Activated CD8-positive, alpha-beta memory T cell treated with anti-CD3 and anti-CD28 coated beads, Interleukin-2, amount 50 U/mL, for 1 hour (primary cell): ENCODE measurements around the gene TMEM237.
"Not testable (repeated sequence)": the region's sequence is repeated elsewhere in the genome, so short reads cannot be mapped to it uniquely, and the experiment has no call there.

Experiments
- DNase-seq: peaks from one replicate; pipeline ENCODE4 v3.0.0-alpha.2; 2020; ENCODE audit errors: extremely low read depth

The TMEM237 gene

DNA sequence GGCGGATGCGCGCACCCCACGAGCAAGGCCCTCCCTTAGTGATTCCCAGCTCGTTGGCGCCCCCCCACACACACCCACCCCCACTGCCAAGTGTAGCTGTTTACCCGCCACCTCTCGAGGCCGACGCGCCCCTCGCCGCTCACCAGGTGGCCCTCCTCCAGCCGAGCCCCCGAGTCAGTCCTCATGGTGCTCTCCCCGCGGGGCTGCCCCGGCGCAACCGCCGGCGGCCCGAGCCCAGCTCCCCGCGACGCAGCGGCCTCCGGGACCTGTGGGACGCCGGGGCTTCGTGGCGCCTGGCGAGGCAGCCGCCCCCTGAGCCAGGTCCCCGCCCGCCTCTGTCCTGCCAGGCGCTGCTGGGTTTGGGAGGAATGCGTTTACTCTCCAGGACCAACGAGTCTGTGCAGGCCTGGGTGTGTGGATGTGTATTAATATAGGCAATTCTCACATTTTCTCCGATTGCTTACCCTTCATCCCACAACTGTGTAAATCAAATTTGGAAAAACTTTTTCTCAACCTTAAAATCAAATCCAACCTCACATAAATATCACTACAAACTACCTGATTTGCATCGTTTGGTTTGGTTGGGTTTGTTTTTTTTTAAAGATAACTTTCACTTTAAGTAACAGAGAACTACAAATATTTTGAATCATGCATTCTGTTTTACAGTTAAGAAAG is at the start of gene TMEM237:
TSS of gene TMEM237 (minus strand) at position 288 of the 675 bp plus-strand sequence. CDS start at position 185, 103 bp downstream.
- no peak for DNase-seq

- DNase-seq: no peak
These were observed 41.9 kb upstream of the TMEM237 start for GRCh38 chr2:201685156-201685555.

DNA sequence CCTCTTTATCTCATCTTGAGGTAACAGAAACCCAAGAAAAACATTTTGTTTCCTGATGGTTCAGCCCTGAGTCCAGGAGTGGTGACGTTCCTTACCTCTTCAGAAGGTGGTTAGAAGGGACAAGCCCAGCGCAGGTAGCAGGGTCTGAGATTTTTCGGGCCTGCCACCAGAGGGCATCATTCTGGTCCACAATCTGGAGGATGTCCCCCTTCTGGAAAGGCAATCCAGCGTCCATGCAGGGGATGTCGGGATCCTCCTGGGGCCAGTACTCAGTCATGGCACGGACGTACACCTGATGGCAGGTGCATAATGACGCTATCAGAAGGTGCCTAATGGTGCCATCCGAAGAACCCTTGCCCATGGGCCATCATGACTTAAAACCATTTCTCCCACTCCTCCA is 37.4 kb upstream of the TMEM237 start:
- DNase-seq: no peak

DNA sequence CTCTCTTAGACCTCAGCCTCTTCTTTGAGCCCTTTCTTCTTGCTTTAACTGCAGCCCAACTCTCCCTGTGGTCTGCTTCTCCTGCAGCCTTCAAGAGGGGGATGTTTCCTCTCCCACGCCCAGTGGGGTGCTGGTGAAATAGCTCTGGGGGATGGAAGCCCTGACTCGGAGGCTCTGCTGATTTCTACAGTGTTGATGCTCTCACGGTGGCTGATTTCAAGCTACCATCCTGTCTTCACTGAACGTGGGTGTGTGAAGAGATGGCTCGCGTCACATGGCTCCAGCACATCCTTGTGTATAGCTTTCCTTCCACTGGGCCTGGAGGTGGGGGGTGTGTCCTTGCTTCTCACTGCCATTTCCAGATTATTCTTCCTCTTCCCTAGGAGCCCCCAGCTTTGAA is 35.1 kb upstream of the TMEM237 start:
- DNase-seq: no peak

DNA sequence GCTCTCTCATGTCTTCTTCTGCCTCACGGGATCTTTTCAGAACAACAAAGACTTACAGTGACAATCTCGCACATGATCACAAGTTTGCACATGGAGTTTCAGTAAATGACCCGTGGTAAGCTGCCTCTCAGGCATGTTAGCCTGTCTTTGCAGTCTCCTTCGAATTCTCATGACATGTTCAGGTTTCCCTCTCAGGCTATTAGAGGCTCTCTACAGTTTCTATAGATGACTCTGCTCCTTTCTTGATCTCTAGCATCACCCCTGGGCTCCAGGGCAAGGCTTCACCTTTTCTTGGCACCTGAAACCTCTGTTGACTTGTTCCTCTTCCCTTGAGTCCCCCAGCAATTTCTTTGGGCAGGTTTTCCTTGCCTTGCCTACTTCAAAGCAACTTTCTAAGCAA is 32.2 kb upstream of the TMEM237 start:
- no peak for DNase-seq

GRCh38 chr2:201674794-201675193 is 31.5 kb upstream of the TMEM237 start:
- no peak for DNase-seq

DNA sequence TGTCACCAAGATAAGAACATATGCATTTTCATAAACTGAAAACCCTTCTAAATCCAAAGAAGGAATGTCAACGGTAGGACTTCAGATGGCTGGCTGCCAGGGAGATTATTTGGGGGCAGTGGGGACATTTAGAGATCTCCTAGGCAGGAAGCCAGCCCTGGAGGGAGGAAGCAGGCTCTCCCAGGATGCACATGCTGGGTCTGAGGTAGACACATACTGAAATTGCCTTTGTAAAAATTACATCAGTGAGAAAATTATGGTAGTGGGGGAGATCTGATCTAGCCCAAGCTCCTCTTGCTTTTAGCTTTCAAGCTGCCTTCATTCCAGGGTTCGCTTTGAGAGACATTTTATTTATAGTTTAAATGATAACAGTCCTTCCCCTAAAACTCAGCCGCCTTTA is 31.0 kb upstream of the TMEM237 start:
- DNase-seq: no peak

GRCh38 chr2:201673546-201673945 is 30.2 kb upstream of the TMEM237 start:
- DNase-seq: no peak

GRCh38 chr2:201671205-201671604 is 27.9 kb upstream of the TMEM237 start:
- not testable (repeated sequence) for DNase-seq

- no peak for DNase-seq
These were observed 26.6 kb upstream of the TMEM237 start for GRCh38 chr2:201669865-201670264.

- no peak for DNase-seq
These were observed 25.2 kb upstream of the TMEM237 start for GRCh38 chr2:201668402-201668910.

DNA sequence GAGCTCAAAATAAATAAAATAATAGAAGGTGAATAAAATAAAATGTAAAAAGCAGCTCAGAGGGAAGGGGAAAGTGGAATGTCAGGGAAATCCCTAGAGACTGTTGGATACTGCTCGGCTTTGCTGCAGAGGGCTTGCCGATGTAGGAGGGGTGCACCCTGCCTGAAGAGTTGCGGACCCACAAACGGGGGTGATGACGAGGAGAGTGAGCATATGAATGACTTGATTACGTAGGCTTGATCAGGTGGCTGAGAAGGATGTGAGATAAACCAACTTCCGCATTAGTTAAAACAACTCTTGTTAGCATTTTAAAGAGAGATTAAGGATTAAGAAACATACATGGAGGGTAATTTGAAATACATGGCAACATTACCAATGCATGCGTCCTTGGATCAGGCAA is 21.0 kb upstream of the TMEM237 start:
- DNase-seq: no peak

- DNase-seq: no peak
These were observed 18.1 kb upstream of the TMEM237 start for GRCh38 chr2:201661366-201661765.

DNA sequence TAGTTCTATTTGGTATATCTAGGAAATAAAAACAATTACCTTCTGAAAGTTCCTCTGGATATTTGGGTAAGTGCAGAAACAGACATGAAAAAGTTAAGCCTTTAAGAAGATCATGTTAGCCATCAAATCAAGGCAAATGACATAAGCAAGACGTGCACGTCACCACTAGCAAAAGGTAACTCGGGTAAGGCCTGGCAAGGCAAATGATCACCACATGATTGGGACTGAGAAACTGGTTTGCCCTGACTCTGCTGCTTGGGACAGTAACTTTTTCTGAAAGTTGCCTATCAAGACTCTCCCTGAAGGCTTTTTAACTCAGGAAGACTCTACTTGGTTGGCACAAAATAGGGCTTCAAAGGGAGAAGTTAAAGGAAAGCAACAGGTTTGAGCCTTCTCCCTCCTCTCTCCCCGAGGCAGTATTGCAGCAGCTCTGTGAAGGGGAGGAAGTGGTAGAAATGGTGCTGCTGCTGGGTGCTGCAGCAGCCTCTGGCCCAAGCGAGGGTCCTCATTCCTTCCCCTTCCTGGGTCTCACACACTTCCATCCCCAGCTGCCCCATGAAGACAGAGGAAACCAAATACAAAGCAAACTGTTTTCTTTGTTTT is 17.1 kb upstream of the TMEM237 start:
- no peak for DNase-seq

GRCh38 chr2:201656740-201657139 is 13.4 kb upstream of the TMEM237 start:
- DNase-seq: no peak

DNA sequence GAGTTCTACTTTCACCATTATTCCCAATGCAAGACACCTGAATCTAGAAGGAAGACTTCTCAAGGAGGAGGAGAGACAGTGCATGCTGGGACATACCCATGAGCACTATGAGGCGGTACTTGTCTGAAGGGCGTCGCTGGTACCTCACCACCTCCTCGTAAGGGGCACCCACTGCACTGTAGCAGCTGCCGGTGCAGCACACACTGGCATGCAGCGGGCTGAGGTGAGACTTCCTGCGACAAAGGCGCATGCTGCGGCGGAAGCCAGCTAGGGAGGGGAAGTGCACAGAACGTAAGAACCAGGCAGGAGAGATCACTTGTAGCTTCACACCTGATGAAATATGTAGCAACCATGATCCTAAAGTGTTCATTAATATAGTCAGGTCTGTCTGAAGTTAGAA is 12.8 kb upstream of the TMEM237 start:
- DNase-seq: no peak

DNA sequence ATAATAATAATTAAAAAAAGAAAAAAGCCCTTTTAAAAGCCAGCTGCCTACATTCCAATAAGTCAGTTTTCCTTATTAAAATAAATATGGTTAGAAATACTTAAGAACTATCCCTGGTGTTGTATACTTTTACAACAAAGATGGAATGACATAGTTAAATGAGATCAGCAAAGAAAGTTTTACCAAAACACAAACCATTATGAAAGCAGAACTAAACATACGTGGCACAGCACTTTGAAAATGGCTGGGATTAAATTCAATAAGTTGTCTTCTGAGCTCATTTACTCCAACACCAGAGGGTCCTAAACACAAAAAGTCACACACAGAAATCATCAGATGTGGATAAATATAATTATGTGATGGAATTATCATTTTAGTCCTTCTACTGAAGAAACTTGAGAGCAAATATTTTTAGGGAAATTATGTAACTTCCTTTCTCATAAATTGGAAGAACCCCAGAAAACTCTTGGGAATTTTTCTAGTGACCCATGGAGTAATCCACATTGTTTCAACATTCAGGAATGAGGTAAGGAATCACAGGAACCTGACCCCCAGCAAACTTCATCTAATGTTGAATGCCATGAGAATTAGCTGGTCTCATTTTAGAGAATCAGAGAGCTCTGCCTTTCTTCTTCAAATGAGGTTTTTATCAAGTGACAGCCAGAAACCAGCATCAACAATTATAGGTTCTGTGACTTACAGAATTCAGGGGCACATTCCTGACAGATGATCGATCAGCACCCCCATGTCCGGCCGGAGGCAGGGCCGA is 11.5 kb upstream of the TMEM237 start:
- DNase-seq: no peak

- no peak for DNase-seq
These were observed 9.9 kb upstream of the TMEM237 start for GRCh38 chr2:201653221-201653620.

- DNase-seq: no peak
These were observed 6.1 kb upstream of the TMEM237 start for GRCh38 chr2:201649442-201649841.

DNA sequence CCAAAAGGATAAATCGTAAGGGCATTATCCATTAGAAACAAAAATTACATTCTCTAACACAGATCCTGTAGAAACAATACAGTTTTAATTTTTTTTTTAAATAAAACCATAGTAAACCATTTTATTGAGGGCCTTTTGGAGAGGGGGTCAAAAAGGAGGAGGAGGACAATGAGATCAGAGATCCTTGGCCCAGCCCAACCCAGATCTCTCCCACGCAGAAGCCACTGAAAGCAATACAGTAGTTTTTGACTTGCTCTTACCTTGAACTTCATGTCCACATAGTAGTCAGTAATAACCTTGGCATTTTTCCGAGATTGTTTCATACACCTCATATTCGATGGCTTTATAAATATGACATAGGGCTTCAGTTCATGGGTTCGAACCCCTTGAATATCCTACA is 4.1 kb upstream of the TMEM237 start:
- DNase-seq: no peak

DNA sequence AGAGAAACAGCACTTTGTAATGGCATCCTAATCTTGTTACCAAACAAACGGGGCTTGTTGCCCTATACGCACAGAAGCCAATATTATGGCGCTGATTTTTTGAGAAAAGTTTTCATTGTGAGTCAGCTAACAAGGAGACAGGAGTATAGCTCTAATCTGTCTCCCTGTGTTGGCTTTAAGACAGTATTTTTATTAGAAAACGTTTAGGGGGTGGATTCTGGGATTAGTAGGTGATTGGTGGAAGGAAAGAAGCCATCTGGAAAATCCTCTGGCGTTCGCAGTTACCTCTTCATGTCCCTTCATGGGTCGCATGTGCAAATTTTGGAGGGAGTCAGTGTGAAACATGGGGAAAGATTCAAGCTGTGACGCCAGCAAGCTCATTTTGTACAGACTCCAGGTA is 698 bp upstream of the TMEM237 start:
- no peak for DNase-seq

- peak; percentile 35 for DNase-seq
These were observed 606 bp downstream of the TMEM237 start for GRCh38 chr2:201642579-201643215.
